Endometrial microvascular endothelial cells (primary cell): ENCODE results near the gene ARHGEF4. TPM values are rescaled to one million over a fixed set of nuclear protein-coding genes. Genes with fewer than 3 reads are reported as not detected.

Experiments used
- in situ Hi-C: cut with HindIII; loops from 2 replicates; pipeline ENCODE4 v1.10.0; 2017; ENCODE audit warnings: low sequenced_read_pairs, low pct_unique_long_range_greater_than_20kb; ENCODE audit errors: inconsistent ontology term
- total RNA-seq: library from RNA; depleted of rRNA; stranded (reverse); fragments of >200 nt; gene quantifications from one replicate; pipeline ENCODE4 v1.2.3, GENCODE V29; 2015; ENCODE audit errors: inconsistent ontology term

The ARHGEF4 gene
- total RNA-seq, 1 donor from 2014 or later, result not detected

DNA sequence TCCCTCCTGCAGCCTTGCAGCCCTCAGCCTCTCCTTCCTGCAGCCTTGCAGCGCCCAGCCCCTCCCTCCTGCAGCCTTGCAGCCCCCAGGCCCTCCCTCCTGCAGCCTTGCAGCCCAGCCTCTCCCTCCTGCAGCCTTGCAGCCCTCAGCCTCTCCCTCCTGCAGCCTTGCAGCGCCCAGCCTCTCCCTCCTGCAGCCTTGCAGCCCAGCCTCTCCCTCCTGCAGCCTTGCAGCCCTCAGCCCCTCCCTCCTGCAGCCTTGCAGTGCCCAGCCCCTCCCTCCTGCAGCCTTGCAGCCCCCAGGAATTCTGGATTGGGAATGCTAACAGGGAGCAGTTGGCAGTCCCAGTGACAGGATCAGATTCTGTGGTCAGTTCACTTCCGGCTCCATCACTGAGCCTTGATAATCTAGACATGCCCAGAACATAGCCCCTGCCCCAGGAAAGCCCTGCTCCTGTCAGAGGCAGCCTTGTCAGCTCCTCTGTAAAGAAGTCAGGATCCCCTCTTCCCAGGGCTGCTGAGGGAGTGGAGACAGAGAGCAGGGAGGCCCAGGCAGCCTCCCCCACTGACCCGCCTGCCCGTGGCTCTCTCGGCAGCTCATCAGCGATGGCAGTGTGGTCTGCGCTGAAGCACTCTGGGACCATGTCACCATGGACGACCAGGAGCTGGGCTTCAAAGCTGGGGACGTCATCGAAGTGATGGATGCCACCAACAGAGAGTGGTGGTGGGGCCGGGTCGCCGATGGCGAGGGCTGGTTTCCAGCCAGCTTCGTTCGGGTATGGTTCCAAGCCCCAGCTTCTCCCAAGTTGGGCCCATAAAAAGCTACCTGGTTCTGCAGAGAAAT is 201.8 kb downstream of the ARHGEF4 start:
- in situ Hi-C loops, result no loop called here

GRCh38 chr2:131039101-131039440 is 202.4 kb downstream of the ARHGEF4 start:
- in situ Hi-C loops, result no loop called here

GRCh38 chr2:131039535-131039907 is 202.8 kb downstream of the ARHGEF4 start:
- in situ Hi-C loops, result no loop called here

DNA sequence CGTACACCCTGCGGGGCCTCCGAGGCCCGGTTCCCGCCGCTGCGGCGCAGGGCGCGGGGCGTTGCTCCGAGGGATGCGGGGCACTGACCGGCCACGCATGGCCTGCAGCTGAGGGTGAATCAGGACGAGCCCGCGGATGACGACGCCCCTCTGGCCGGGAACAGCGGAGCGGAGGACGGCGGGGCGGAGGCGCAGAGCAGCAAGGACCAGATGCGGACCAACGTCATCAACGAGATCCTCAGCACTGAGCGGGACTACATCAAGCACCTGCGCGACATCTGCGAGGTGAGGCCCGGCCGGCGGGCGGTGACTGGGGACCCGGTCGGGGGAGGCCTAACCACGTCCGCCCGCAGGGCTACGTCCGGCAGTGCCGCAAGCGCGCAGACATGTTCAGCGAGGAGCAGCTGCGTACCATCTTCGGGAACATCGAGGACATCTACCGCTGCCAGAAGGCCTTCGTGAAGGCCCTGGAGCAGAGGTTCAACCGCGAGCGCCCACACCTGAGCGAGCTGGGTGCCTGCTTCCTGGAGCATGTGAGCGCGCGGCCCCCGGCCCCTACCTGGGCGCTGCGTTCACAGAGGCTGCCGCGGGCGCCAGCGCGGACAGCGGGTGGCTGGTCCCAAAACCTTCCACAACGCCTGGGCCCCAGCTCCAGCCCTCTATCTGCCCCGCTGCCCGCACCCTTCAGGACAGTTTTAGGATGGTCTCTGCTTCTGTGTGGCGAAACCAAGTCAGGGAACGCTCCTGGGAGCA is 203.4 kb downstream of the ARHGEF4 start:
- in situ Hi-C loops, result no loop called here

GRCh38 chr2:131040661-131041401 is 204.1 kb downstream of the ARHGEF4 start:
- in situ Hi-C loops, result no loop called here

DNA sequence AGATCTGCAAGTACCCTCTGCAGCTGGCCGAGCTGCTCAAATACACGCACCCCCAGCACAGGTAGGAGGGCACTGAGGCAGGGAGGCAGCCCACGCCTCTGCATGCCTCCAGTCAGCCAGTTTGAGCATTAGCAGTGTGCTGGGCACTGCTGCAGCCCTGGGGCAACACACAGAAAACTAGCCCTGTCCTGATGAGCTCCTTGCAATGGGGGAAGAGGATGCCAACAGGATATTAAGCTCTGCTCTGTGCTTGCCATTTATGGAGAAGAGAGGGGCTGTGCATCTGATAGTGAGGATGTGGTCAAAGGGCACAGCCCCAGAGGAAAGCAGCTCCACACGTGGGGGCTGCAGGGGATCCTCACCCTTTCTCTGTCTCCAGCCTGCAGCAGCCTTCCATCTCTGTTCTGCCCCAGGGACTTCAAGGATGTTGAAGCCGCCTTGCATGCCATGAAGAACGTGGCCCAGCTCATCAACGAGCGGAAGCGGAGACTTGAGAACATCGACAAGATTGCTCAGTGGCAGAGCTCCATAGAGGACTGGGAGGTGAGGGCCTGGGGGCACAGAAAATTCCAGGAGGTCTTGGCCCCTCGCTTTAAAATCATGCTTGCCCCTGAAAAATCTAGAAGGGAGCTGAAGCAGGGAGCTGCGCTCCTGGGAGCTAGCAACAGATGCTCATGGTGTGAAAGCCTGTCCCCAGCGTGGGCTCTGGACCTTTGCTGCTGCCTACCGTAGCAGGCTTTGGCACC is 204.9 kb downstream of the ARHGEF4 start:
- in situ Hi-C loops, result no loop called here

DNA sequence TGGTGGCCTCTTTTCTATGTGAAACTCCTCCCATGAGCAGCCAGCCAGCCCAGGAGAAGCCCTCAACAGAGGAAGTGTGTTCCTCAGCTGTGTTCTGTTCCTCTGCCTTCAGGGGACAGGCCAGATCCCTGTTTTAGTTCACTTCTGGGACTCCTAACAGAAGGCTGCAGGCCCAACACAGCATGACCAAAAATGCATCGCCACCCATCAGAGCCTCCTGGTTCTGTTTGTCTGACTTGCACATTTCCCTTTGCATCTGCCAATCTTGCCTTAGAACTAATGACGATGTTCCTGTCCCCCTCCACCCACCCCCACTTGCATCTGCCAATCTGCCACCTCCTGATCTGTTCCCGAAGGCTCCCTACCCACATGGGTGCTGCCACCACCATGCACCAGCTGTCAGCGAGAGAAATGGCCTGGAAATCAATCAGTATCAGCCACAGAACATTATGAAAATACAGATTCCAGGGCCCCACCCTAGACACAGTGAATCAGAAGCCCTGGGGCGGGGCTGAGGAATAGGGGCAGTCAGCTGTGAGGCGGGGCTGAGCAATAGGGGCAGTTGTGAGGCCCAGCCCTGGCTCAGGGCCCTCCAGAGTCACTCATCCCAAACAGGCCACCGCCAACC is 205.5 kb downstream of the ARHGEF4 start:
- in situ Hi-C loops, result no loop called here

- in situ Hi-C loops, result no loop called here
Observed at GRCh38 chr2:131043199-131044074, 206.7 kb downstream of the ARHGEF4 start.

- in situ Hi-C loops, result no loop called here
Observed at GRCh38 chr2:131044075-131044756, 207.5 kb downstream of the ARHGEF4 start.

DNA sequence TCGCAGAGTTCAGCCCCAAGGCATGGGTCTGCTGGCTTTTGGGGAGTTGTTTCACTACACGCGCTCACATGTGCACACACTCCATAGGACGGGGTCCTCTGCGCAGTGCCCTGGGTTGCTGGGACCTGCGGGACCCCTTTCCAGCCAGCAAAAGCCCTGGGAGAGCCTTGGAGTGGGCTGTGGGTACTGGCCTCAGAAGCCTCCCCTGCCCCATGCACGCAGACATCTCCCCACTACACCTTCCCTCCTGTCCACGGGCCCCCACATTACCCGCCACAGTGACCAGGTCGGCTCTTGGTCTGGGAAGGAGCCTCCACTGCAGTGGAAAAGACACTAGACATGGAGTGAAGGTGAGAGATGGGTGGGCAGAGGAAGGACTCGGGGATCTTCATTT is 208.0 kb downstream of the ARHGEF4 start:
- in situ Hi-C loops, result no loop called here

GRCh38 chr2:131045286-131046027 is 208.7 kb downstream of the ARHGEF4 start:
- in situ Hi-C loops, result no loop called here

GRCh38 chr2:131046028-131046917 is 209.6 kb downstream of the ARHGEF4 start:
- in situ Hi-C loops, result no loop called here

GRCh38 chr2:131046918-131047652 is 210.4 kb downstream of the ARHGEF4 start:
- in situ Hi-C loops, result no loop called here

GRCh38 chr2:131047920-131048560 is 211.3 kb downstream of the ARHGEF4 start:
- in situ Hi-C loops, result no loop called here

GRCh38 chr2:131048641-131049040 is 211.9 kb downstream of the ARHGEF4 start:
- in situ Hi-C loops, result no loop called here
